Suppressor macrophage treated with lipopolysaccharide for 1 hour (primary cell): ENCODE results near the gene FOXD3.
A peak's percentile ranks its signal among the peaks of the same experiment; 100 is the strongest.

Source experiments
- DNase-seq, 3 donors: peaks; one replicate each; pipeline ENCODE4 v3.0.0-alpha.2; 2020 to 2022

The FOXD3 gene

GRCh38 chr1:63322114-63322943 lies at the start of gene FOXD3:
TSS of gene FOXD3 (plus strand) at chr1:63322567. CDS start at chr1:63323059, 492 bp downstream.
- peak; percentile 73 to 83 (median 77) for DNase-seq

- DNase-seq: no peak
These were observed 49.6 kb upstream of the FOXD3 start for GRCh38 chr1:63272811-63273210.

- DNase-seq: no peak
These were observed 48.0 kb upstream of the FOXD3 start for GRCh38 chr1:63274371-63274770.

GRCh38 chr1:63274979-63275378 lies 47.4 kb upstream of the FOXD3 start:
- no peak for DNase-seq

- DNase-seq: no peak
These were observed 45.7 kb upstream of the FOXD3 start for GRCh38 chr1:63276624-63277023.

- no peak for DNase-seq
These were observed 44.9 kb upstream of the FOXD3 start for GRCh38 chr1:63277195-63278192.

- DNase-seq: no peak
These were observed 40.6 kb upstream of the FOXD3 start for GRCh38 chr1:63281753-63282152.

GRCh38 chr1:63289135-63289534 lies 33.2 kb upstream of the FOXD3 start:
- no peak for DNase-seq

GRCh38 chr1:63294803-63295594 lies 27.4 kb upstream of the FOXD3 start:
- DNase-seq: no peak

GRCh38 chr1:63304410-63304809 lies 18.0 kb upstream of the FOXD3 start:
- DNase-seq: no peak

- no peak for DNase-seq
These were observed 17.3 kb upstream of the FOXD3 start for GRCh38 chr1:63305043-63305442.

GRCh38 chr1:63307196-63307794 lies 15.1 kb upstream of the FOXD3 start:
- DNase-seq: no peak

- no peak for DNase-seq
These were observed 5.8 kb upstream of the FOXD3 start for GRCh38 chr1:63316598-63316983.

GRCh38 chr1:63316984-63317816 lies 5.2 kb upstream of the FOXD3 start:
- DNase-seq: peak; percentile 90 to 94 (median 94)

GRCh38 chr1:63317817-63318152 lies 4.6 kb upstream of the FOXD3 start:
- DNase-seq: no peak

GRCh38 chr1:63318201-63318979 lies 4.0 kb upstream of the FOXD3 start:
- peak in 2 of 3 donors; percentile 32 to 44 for DNase-seq

- peak in 2 of 3 donors; percentile 29 to 43 for DNase-seq
These were observed 3.0 kb upstream of the FOXD3 start for GRCh38 chr1:63319046-63320021.

GRCh38 chr1:63320022-63320721 lies 2.2 kb upstream of the FOXD3 start:
- peak; percentile 49 to 75 (median 62) for DNase-seq
